Measurements from ENCODE around the gene ANKRD6.

Gene ANKRD6

GRCh38 chr6:89413006-89413400, 19.9 kb upstream of the ANKRD6 start:
- no peak for DNase-seq (ENCODE audit: low spot score)

- DNase-seq (ENCODE audit: low spot score) = no peak
Measured at GRCh38 chr6:89414215-89414614, 18.7 kb upstream of the ANKRD6 start.

GRCh38 chr6:89415185-89415584, 17.8 kb upstream of the ANKRD6 start:
- no peak for DNase-seq (ENCODE audit: low spot score)

- DNase-seq (ENCODE audit: low spot score) = no peak
Measured at GRCh38 chr6:89416796-89417195, 16.2 kb upstream of the ANKRD6 start.

GRCh38 chr6:89430201-89430962, 2.6 kb upstream of the ANKRD6 start:
- no peak for DNase-seq (ENCODE audit: low spot score)

- DNase-seq (ENCODE audit: low spot score) = no peak
Measured at GRCh38 chr6:89433252-89434149, 549 bp downstream of the ANKRD6 start.

- DNase-seq (ENCODE audit: low spot score) = no peak
Measured at GRCh38 chr6:89434150-89434499, 1.2 kb downstream of the ANKRD6 start.

- no peak for DNase-seq (ENCODE audit: low spot score)
Measured at GRCh38 chr6:89434954-89435353, 2.0 kb downstream of the ANKRD6 start.

- DNase-seq (ENCODE audit: low spot score) = no peak
Measured at GRCh38 chr6:89436226-89436625, 3.3 kb downstream of the ANKRD6 start.

GRCh38 chr6:89438248-89438647, 5.3 kb downstream of the ANKRD6 start:
- no peak for DNase-seq (ENCODE audit: low spot score)

GRCh38 chr6:89439014-89439413, 6.1 kb downstream of the ANKRD6 start:
- DNase-seq (ENCODE audit: low spot score) = no peak

- DNase-seq (ENCODE audit: low spot score) = no peak
Measured at GRCh38 chr6:89440200-89440599, 7.2 kb downstream of the ANKRD6 start.

- DNase-seq (ENCODE audit: low spot score) = no peak
Measured at GRCh38 chr6:89443658-89444057, 10.7 kb downstream of the ANKRD6 start.

- no peak for DNase-seq (ENCODE audit: low spot score)
Measured at GRCh38 chr6:89449193-89449592, 16.2 kb downstream of the ANKRD6 start.

- no peak for DNase-seq (ENCODE audit: low spot score)
Measured at GRCh38 chr6:89452281-89452680, 19.3 kb downstream of the ANKRD6 start.

- DNase-seq (ENCODE audit: low spot score) = no peak
Measured at GRCh38 chr6:89454300-89454699, 21.3 kb downstream of the ANKRD6 start.

GRCh38 chr6:89458704-89459103, 25.8 kb downstream of the ANKRD6 start:
- no peak for DNase-seq (ENCODE audit: low spot score)

GRCh38 chr6:89459501-89459900, 26.5 kb downstream of the ANKRD6 start:
- no peak for DNase-seq (ENCODE audit: low spot score)

- no peak for DNase-seq (ENCODE audit: low spot score)
Measured at GRCh38 chr6:89460713-89461112, 27.8 kb downstream of the ANKRD6 start.

GRCh38 chr6:89462503-89462902, 29.6 kb downstream of the ANKRD6 start:
- no peak for DNase-seq (ENCODE audit: low spot score)

GRCh38 chr6:89464295-89464694, 31.3 kb downstream of the ANKRD6 start:
- no peak for DNase-seq (ENCODE audit: low spot score)

GRCh38 chr6:89467437-89467836, 34.5 kb downstream of the ANKRD6 start:
- no peak for DNase-seq (ENCODE audit: low spot score)

GRCh38 chr6:89468998-89469397, 36.0 kb downstream of the ANKRD6 start:
- DNase-seq (ENCODE audit: low spot score) = no peak
